ENCODE measurements around the gene SORCS1.

The SORCS1 gene

GRCh38 chr10:106919871-106920282 is 244.6 kb downstream of the SORCS1 start:
- no peak for TF ChIP-seq CTCF (IDR thresholded peaks at IDR 0.05; ENCODE audit: low read depth, low read length)
- no peak for DNase-seq (ENCODE audit: low read depth, low spot score)
- H3K4me3 ChIP-seq (ENCODE audit: low read depth, low read length) = no peak overlapping the region
- in situ Hi-C loops (cut with HindIII; ENCODE audit: low sequenced_read_pairs) = no loop called here

GRCh38 chr10:106917452-106918055 is 247.0 kb downstream of the SORCS1 start:
- H3K4me3 ChIP-seq (ENCODE audit: low read depth, low read length) = no peak overlapping the region
- in situ Hi-C loops (cut with HindIII; ENCODE audit: low sequenced_read_pairs) = no loop called here
- DNase-seq (ENCODE audit: low read depth, low spot score) = no peak
- no peak for TF ChIP-seq CTCF (IDR thresholded peaks at IDR 0.05; ENCODE audit: low read depth, low read length)

GRCh38 chr10:106914016-106914415 is 250.5 kb downstream of the SORCS1 start:
- H3K4me3 ChIP-seq (ENCODE audit: low read depth, low read length) = no peak overlapping the region
- TF ChIP-seq CTCF (IDR thresholded peaks at IDR 0.05; ENCODE audit: low read depth, low read length) = no peak
- in situ Hi-C loops (cut with HindIII; ENCODE audit: low sequenced_read_pairs) = no loop called here
- DNase-seq (ENCODE audit: low read depth, low spot score) = no peak

- no peak overlapping the region for H3K4me3 ChIP-seq (ENCODE audit: low read depth, low read length)
- in situ Hi-C loops (cut with HindIII; ENCODE audit: low sequenced_read_pairs) = no loop called here
- TF ChIP-seq CTCF (IDR thresholded peaks at IDR 0.05; ENCODE audit: low read depth, low read length) = no peak
- DNase-seq (ENCODE audit: low read depth, low spot score) = no peak
Measured at GRCh38 chr10:106913348-106913747, 251.2 kb downstream of the SORCS1 start.

- no peak overlapping the region for H3K4me3 ChIP-seq (ENCODE audit: low read depth, low read length)
- no peak for DNase-seq (ENCODE audit: low read depth, low spot score)
- TF ChIP-seq CTCF (IDR thresholded peaks at IDR 0.05; ENCODE audit: low read depth, low read length) = no peak
- in situ Hi-C loops (cut with HindIII; ENCODE audit: low sequenced_read_pairs) = no loop called here
Measured at GRCh38 chr10:106911096-106911495, 253.4 kb downstream of the SORCS1 start.

GRCh38 chr10:106910666-106911065 is 253.8 kb downstream of the SORCS1 start:
- TF ChIP-seq CTCF (IDR thresholded peaks at IDR 0.05; ENCODE audit: low read depth, low read length) = no peak
- no peak for DNase-seq (ENCODE audit: low read depth, low spot score)
- in situ Hi-C loops (cut with HindIII; ENCODE audit: low sequenced_read_pairs) = no loop called here
- no peak overlapping the region for H3K4me3 ChIP-seq (ENCODE audit: low read depth, low read length)

GRCh38 chr10:106908225-106908624 is 256.3 kb downstream of the SORCS1 start:
- no peak for DNase-seq (ENCODE audit: low read depth, low spot score)
- in situ Hi-C loops (cut with HindIII; ENCODE audit: low sequenced_read_pairs) = no loop called here
- no peak overlapping the region for H3K4me3 ChIP-seq (ENCODE audit: low read depth, low read length)
- TF ChIP-seq CTCF (IDR thresholded peaks at IDR 0.05; ENCODE audit: low read depth, low read length) = no peak

Measured in astrocyte of the spinal cord (primary cell).